LNCAP (cell line): Measurements from ENCODE around the gene FOXE1.

Source experiments
- TF ChIP-seq, protein P1 (sequence below): fragments of 450-650 bp; IDR thresholded peaks from 2 replicates; pipeline ENCODE4 v1.5.1; 2017; ENCODE audit warnings: mild to moderate bottlenecking

FOXE1 gene

DNA sequence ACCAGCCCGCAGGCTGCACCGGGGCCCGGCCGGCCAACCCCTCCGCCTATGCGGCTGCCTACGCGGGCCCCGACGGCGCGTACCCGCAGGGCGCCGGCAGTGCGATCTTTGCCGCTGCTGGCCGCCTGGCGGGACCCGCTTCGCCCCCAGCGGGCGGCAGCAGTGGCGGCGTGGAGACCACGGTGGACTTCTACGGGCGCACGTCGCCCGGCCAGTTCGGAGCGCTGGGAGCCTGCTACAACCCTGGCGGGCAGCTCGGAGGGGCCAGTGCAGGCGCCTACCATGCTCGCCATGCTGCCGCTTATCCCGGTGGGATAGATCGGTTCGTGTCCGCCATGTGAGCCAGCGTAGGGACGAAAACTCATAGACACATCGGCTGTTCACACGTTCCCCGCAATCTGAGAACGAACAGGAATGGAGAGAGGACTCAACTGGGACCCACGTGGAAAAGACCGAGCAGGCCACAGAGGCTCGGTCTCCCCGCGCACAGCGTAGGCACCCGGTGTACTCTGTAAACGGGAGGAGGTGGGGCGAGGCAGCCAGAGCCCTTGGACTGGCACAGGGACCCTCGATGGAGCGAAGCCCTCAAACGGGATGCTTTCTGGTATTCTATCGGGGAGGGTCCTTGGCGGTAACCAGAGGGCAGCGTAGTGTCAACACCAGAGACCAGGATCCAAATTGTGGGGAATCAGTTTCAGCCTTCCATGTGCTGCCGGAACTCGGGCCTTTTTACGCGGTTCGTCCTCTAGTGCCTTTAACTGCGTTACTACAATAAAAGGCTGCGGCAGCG lies 1.9 kb downstream of the FOXE1 start:
- TF ChIP-seq, protein P1, sequence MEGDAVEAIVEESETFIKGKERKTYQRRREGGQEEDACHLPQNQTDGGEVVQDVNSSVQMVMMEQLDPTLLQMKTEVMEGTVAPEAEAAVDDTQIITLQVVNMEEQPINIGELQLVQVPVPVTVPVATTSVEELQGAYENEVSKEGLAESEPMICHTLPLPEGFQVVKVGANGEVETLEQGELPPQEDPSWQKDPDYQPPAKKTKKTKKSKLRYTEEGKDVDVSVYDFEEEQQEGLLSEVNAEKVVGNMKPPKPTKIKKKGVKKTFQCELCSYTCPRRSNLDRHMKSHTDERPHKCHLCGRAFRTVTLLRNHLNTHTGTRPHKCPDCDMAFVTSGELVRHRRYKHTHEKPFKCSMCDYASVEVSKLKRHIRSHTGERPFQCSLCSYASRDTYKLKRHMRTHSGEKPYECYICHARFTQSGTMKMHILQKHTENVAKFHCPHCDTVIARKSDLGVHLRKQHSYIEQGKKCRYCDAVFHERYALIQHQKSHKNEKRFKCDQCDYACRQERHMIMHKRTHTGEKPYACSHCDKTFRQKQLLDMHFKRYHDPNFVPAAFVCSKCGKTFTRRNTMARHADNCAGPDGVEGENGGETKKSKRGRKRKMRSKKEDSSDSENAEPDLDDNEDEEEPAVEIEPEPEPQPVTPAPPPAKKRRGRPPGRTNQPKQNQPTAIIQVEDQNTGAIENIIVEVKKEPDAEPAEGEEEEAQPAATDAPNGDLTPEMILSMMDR = no peak

DNA sequence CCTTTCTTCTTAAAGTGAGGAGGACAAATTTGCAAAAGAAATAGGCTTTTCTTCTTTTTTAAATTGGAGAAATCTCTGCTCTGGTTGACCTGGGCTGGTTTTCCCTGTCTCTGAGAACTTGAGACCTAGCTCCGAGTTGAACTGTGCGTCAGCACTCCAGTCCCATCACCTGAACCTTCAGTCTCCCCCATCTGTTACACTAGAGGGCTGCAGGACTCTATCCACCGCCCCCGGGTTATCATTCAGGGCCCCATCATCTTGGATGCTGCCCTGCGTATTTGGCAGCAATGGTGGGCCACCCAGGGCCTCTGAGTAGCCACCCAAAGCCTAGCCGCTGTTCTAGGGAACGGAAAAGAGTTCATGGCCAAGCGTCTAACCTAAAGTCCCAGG lies 2.5 kb downstream of the FOXE1 start:
- TF ChIP-seq, protein P1 = no peak

GRCh38 chr9:97855899-97856298 lies 2.9 kb downstream of the FOXE1 start:
- TF ChIP-seq, protein P1 = no peak

- TF ChIP-seq, protein P1 = no peak
Observed at GRCh38 chr9:97856857-97857605, 4.0 kb downstream of the FOXE1 start.

- TF ChIP-seq, protein P1 = no peak
Observed at GRCh38 chr9:97857606-97858392, 4.8 kb downstream of the FOXE1 start.

GRCh38 chr9:97858393-97858713 lies 5.3 kb downstream of the FOXE1 start:
- TF ChIP-seq, protein P1 = no peak

GRCh38 chr9:97858826-97859225 lies 5.8 kb downstream of the FOXE1 start:
- TF ChIP-seq, protein P1 = no peak
